MM.1S (cell line): ENCODE measurements around the gene ANKRD44.
"Not testable (repeated sequence)": the region's sequence is repeated elsewhere in the genome, so short reads cannot be mapped to it uniquely, and the experiment has no call there.

Experiments used
- CTCF ChIP-seq: fragments of 300-600 bp; sonication (generic); IDR thresholded peaks from 2 replicates; pipeline ENCODE4 v1.5.1; 2016; ENCODE audit warnings: antibody characterized with exemption, low read length, mixed read lengths
- EZH2 ChIP-seq: fragments of 300-600 bp; sonication (generic); optimal IDR thresholded peaks from 2 replicates; pipeline ENCODE3; 2017; ENCODE audit warnings: low read depth, mild to moderate bottlenecking, antibody characterized with exemption, low read length, mixed read lengths
- EZH2phosphoT487 ChIP-seq: fragments of 300-600 bp; sonication (generic); IDR thresholded peaks from 2 replicates; pipeline ENCODE4 v1.6.1; 2018; ENCODE audit warnings: antibody characterized with exemption, low read length

- not testable (repeated sequence) for TF ChIP-seq CTCF, EZH2phosphoT487, EZH2
Observed at GRCh38 chr2:197343968-197344367, 33.4 kb upstream of the ANKRD44 start.
